A673 (cell line): ENCODE results near the gene HEXIM1. TPM values are rescaled to one million over a fixed set of nuclear protein-coding genes. Genes with fewer than 3 reads are reported as not detected.

ENCODE experiments used
- BruUV-seq: library from RNA; stranded (reverse); fragments of 400-500 nt; replicated peaks from 2 replicates; lab custom pipeline; 2021; lab: Mats Ljungman, UMichigan
- CTCF ChIA-PET: fragments of 300-600 bp; sonication (Branson Sonifier 250); formaldehyde crosslinking; loops from one replicate; lab custom pipeline; 2022; ENCODE audit warnings: antibody characterized with exemption; lab: Charles Lee
- POLR2A ChIA-PET: fragments of 300-600 bp; sonication (Branson Sonifier 250); formaldehyde crosslinking; loops from one replicate; lab custom pipeline; 2022; ENCODE audit warnings: antibody characterized with exemption; ENCODE audit not compliant: low non-redundant PET; lab: Charles Lee
- DNase-seq: peaks from one replicate; pipeline ENCODE4 v3.0.0-alpha.2; 2015; ENCODE audit warnings: low spot score
- H3K27ac ChIP-seq: fragments of 200-600 bp; sonication (generic); 2 replicates; pipeline ENCODE4 v1.5.1; 2016; ENCODE audit warnings: mixed run types, low read depth, mild to moderate bottlenecking, mixed read lengths, antibody characterized with exemption, low read length; ENCODE audit not compliant: poor library complexity, severe bottlenecking
- H3K27me3 ChIP-seq: fragments of 200-600 bp; sonication (generic); replicated peaks from 2 replicates; pipeline ENCODE4 v1.6.1; 2017; ENCODE audit warnings: mixed run types, low read depth, mild to moderate bottlenecking, mixed read lengths, antibody characterized with exemption, low read length; ENCODE audit not compliant: insufficient read depth, poor library complexity
- H3K36me3 ChIP-seq: fragments of 200-600 bp; sonication (generic); 2 replicates; pipeline ENCODE4 v1.6.1; 2016; ENCODE audit warnings: mixed run types, mild to moderate bottlenecking, mixed read lengths, antibody characterized with exemption, low read length; ENCODE audit not compliant: insufficient read depth, poor library complexity, severe bottlenecking
- H3K4me1 ChIP-seq: fragments of 200-600 bp; sonication (generic); 2 replicates; pipeline ENCODE4 v1.6.1; 2017; ENCODE audit warnings: mixed run types, mild to moderate bottlenecking, mixed read lengths, antibody characterized with exemption, low read length; ENCODE audit not compliant: insufficient read depth, poor library complexity, severe bottlenecking
- H3K4me3 ChIP-seq: fragments of 200-600 bp; sonication (generic); 2 replicates; pipeline ENCODE4 v1.5.1; 2016; ENCODE audit warnings: low read depth, mixed run types, mild to moderate bottlenecking, mixed read lengths, low read length; ENCODE audit not compliant: poor library complexity, severe bottlenecking
- H3K9me3 ChIP-seq: fragments of 200-600 bp; sonication (generic); 2 replicates; pipeline ENCODE4 v1.6.1; 2016; ENCODE audit warnings: mixed run types, low read depth, mild to moderate bottlenecking, mixed read lengths, antibody characterized with exemption, low read length; ENCODE audit not compliant: poor library complexity, severe bottlenecking
- CTCF ChIP-seq: fragments of 300-800, 200-600 bp; sonication (generic); conservative IDR thresholded peaks from 2 replicates; pipeline ENCODE4 v1.5.1; 2017; ENCODE audit warnings: low read depth, mild to moderate bottlenecking, antibody characterized with exemption, low read length, moderate library complexity, mixed read lengths
- EZH2 ChIP-seq: fragments of 200-600 bp; sonication (generic); IDR thresholded peaks from 2 replicates; pipeline ENCODE4 v1.6.1; 2017; ENCODE audit warnings: borderline replicate concordance, low read depth, mild to moderate bottlenecking, mixed read lengths, antibody characterized with exemption, low read length; ENCODE audit not compliant: poor library complexity, severe bottlenecking
- intact Hi-C: fragments of 100-400 bp; cut with micrococcal nuclease; formaldehyde crosslinking; loops from one replicate; pipeline ENCODE4 v1.10.0; 2022; ENCODE audit not compliant: unreplicated experiment
- total RNA-seq: library from RNA; stranded (reverse); gene quantifications from 2 replicates; pipeline ENCODE4 v1.2.3, GENCODE V29; 2021

HEXIM1 gene
- total RNA-seq, 1 experiment from 2014 or later, result 21.2 TPM

- BruUV-seq, result no TSS peak
- DNase-seq, result peak; percentile 86
- H3K36me3 ChIP-seq, result no peaks in the 10 kb centered on the region
- ChIA-PET POLR2A (interaction anchor here (0.6 kb wide), 1 partner anchor 24 kb away, joined by 6 read pairs; the partner anchor contains the start of gene HEXIM1), CTCF (interaction anchor here (0.6 to 1.1 kb wide), 4 partner anchors 23 to 1002 kb away, joined by 3 to 4 read pairs (median 4); partner anchors contain the start of gene ACBD4)
- intact Hi-C loops, result no loop called here
- no peaks in the 10 kb centered on the region for H3K27me3 ChIP-seq
- H3K4me1 ChIP-seq, result peaks cover 23% of the 10 kb centered on the region
- TF ChIP-seq EZH2, result no peak
- TF ChIP-seq CTCF, result no peak
- no peaks in the 10 kb centered on the region for H3K9me3 ChIP-seq
- H3K27ac ChIP-seq, result peak overlapping the region; percentile 87
- H3K4me3 ChIP-seq, result no peak overlapping the region
Measured at GRCh38 chr17:45172541-45173286, 24.4 kb downstream of the HEXIM1 start.

GRCh38 chr17:45175759-45176115 lies 27.5 kb downstream of the HEXIM1 start:
- peaks cover 20% of the 10 kb centered on the region for H3K4me1 ChIP-seq
- no TSS peak for BruUV-seq
- H3K27ac ChIP-seq, result no peak overlapping the region
- no peaks in the 10 kb centered on the region for H3K36me3 ChIP-seq
- intact Hi-C loops, result no loop called here
- CTCF ChIA-PET, result interaction anchor here (0.8 to 1.0 kb wide), 2 partner anchors 22 to 40 kb away, joined by 4 to 15 read pairs; partner anchors contain the start of gene ACBD4
- H3K27me3 ChIP-seq, result no peaks in the 10 kb centered on the region
- no peaks in the 10 kb centered on the region for H3K9me3 ChIP-seq
- no peak for TF ChIP-seq EZH2
- no peak for TF ChIP-seq CTCF
- H3K4me3 ChIP-seq, result no peak overlapping the region
- DNase-seq, result no peak
- POLR2A ChIA-PET, result no interaction called here

GRCh38 chr17:45177563-45177962 lies 29.3 kb downstream of the HEXIM1 start:
- no TSS peak for BruUV-seq
- Histone ChIP-seq H3K4me1 (peaks cover 3% of the 10 kb centered on the region), H3K4me3 (no peak overlapping the region), H3K9me3 (no peaks in the 10 kb centered on the region), H3K36me3 (no peaks in the 10 kb centered on the region), H3K27ac (no peak overlapping the region), H3K27me3 (no peaks in the 10 kb centered on the region)
- intact Hi-C loops, result no loop called here
- ChIA-PET CTCF (no interaction called here), POLR2A (no interaction called here)
- no peak for TF ChIP-seq EZH2
- TF ChIP-seq CTCF, result no peak
- no peak for DNase-seq
